HG03521 (cell line): Measurements from ENCODE around the gene CYREN.
A peak's percentile ranks its signal among the peaks of the same experiment; 100 is the strongest.
"Not testable (repeated sequence)": the region's sequence is repeated elsewhere in the genome, so short reads cannot be mapped to it uniquely, and the experiment has no call there.

Experiments used
- ATAC-seq: cut with Tn5 transposase; IDR thresholded peaks from one replicate; pipeline ENCODE4 v1.9.1; 2021; ENCODE audit warnings: mild to moderate bottlenecking, moderate library complexity; ENCODE audit not compliant: unreplicated experiment

The CYREN gene, protein sequence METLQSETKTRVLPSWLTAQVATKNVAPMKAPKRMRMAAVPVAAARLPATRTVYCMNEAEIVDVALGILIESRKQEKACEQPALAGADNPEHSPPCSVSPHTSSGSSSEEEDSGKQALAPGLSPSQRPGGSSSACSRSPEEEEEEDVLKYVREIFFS

DNA sequence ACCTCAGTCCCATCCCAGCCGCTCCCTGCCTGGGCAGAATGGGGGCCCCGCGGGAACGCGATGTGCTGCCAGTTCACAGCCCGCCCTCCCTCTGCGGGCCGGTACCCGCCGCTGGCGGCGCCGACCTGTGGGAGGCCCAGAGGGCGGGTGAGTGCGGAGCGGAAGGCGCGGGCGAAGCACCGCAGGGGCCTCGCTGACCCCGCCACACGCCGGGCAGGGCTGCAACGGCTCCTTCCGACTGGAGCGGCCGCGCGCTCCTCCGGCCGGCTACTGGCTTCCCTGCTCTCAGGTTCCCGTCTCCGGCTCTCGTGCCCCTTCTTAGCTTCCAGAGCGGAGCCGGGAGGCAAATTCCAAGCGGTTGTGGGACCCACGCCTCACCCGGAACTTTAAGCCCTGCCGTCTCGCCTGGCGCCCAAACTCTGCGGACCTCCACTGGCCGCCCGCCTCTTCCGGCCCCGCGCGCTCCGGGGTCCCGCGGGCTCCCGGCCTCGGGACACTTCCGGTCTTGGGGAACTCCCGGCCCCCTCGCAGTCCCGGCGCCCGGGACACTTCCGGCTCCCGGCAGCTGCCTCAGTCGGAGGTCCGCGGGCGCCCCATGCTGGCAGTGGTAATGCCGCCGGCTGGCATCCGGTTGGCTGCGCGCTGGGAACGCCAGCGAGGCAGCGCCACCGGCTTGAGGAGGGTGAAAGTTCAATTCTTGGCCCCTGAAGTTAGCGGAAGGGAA lies at the start of gene CYREN:
Gene CYREN, minus strand, starts transcription at position 434 of the 724 bp plus-strand sequence. CDS start 1,785 bp downstream, outside the sequence.
- ATAC-seq = peak; percentile 74

DNA sequence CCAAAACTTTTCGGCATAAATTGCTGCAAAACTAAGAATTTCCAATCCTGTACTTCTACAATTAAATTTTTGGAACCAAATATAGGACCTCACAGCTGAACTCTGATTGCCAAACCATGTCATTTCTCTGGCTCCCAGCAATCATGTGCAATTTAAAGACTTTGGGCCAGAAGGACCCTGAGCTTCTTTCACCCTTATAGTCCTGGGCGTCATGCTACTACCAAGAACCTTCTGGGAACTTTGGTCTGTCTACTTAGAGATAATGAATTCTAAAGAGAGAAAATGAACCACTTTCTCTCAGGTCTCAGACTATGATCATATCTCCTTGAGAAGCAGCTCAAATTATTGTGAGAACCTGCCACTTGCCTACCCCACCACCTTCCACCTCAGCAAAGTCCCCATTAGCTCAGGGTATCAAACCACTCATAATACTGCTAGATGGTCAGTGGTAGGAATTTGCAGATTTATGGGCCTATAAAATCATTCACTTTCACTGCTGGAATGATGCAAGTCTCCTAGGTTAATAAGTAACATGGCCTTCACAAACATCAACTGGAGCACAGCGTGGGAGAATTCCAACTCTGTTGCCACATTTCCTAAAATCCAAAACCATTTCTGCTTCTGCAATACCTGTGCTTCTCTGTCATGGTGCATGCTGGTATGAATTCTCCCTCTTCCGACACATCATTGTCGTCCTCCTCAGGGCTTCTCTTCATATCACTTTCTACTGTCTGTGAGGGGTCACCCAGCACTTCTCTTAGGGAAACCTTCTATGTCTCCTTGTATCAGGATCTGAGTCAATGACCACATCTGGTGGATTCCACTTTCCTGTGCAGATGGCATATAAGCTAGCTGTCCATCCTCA lies 47.4 kb upstream of the CYREN start:
- no peak for ATAC-seq

- ATAC-seq = no peak
Measured at GRCh38 chr7:135215698-135216097, 45.2 kb upstream of the CYREN start.

- no peak for ATAC-seq
Measured at GRCh38 chr7:135215180-135215579, 44.7 kb upstream of the CYREN start.

DNA sequence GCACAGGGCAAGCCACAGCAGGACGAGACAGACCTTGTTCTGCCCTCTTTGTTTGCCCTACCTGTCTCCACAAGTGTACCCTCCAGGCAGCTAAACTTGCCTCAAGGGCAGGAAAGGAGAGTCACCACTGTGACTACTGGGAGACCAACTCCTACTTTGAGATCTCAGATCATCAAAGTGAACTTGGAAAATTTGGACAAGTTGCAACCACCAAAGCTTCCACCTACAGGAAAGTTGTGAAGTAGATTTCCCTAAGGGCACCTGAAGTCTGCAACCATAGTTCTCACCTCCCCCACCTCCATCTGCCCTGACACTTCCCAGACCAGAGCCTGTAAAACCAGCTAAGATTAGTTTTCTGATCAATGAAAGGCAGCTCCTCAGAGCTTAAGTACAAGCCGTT lies 43.3 kb upstream of the CYREN start:
- ATAC-seq = no peak

- not testable (repeated sequence) for ATAC-seq
Measured at GRCh38 chr7:135211946-135212685, 41.6 kb upstream of the CYREN start.

GRCh38 chr7:135211179-135211945 lies 40.9 kb upstream of the CYREN start, which contains the start of gene WDR91:
TSS of gene WDR91 (minus strand) at chr7:135211526. CDS start at chr7:135211502, 24 bp downstream.
- peak; percentile 83 for ATAC-seq

DNA sequence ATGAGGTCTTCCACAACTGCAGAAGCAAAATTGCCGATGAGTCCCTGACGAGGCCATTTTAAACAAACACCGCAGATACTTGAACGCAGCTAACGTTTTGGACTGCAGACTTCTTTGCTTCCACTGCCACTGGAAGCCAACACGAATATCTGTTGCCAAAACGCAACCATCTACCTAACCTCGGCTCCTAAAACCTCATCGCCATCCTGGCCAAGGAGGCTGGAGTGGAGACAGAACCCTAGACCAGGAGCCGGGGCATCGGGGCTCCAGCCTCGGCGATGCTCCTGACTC lies 40.3 kb upstream of the CYREN start:
- no peak for ATAC-seq

DNA sequence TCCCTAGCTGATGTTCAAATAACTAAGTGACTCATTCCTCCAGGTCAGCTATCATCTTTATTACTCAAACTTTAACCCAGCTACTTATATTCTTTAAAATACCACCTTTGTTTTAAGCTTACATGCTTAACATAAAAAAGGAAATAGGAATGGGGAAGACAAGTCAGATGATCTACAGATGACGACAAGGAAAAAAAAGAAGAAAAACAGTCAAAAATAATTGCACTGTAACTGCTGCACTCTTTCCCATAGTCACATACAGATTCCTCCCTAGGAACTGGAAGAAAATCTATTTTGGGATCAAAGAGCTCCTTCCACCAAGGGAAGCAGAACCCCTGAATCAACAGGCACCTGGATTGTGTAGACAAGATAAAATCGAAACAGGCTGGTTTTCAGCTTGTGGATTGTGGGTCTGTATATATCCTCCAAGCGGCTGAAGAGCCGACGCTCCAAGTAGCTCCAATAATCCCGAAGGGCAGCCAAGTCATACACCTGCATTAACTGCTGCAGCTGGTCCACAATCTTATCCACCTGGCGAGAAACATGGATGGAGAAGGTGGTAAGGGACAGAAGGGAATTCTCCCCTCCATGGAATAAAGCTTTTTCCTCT lies 38.8 kb upstream of the CYREN start:
- no peak for ATAC-seq

DNA sequence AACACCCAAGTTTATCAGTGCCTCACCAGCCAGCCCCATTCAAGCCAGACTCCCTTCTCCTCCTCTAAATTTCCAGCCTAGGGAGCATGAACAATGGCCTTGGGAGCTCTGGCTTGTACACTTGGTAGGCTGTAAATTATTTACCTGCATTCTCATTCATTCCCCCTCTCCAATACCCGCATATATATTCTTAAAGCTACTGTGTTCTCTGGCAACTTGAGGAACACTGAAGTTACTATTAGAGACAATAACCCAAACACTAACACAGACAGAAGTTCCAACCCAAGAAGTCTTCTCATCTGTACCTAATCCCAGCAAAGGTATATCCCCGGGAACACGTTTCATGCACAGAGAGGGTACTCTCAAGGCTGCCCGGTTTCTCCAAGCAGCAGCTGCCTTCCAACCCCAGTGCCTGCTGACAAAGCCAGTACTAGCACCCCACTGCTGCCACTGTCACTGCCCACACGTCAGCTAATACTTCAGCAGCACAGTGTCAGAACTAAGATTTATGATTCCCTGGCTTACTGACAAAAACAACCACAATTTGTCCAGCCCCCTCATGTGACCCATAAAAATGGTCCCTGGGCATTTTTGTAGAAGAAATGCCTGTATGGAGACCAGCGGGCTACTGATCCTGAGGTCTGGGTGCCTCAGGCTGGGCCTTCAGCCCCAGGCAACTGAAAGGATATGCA lies 37.7 kb upstream of the CYREN start:
- ATAC-seq = no peak

DNA sequence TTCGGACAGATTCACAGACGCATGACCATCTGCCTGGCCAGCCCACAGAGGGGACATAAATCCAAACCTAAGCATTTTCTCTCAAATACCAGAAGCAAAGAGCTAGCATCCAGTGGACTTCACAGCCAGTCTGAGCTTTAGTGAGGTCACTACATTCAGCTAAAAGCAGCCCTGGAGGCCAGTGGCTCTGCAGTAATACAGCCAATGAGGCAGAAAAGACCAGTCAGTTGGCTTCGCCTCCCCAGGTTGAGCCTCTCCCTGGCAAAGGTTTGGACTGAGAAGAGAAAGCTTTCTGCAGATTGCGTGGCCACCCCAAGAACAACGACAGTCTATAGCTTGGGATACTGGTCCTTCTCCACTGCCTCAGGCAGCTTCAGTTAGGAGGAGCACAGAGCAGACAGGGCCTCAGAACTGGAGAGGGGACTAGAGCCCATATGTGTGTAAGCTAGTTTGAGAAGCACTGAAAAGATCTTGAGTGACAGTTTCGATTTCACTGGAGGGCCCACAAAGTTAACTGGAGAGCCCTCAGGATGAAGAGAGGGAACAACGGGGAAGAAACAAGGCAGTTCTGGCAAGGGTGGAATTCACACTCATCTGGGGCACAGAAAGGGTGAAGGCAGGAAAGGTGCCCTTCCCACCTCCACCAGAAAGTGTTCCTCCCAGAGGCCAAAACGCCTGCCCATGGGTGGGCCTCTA lies 37.0 kb upstream of the CYREN start:
- ATAC-seq = no peak

GRCh38 chr7:135206941-135207391 lies 36.5 kb upstream of the CYREN start:
- no peak for ATAC-seq

- ATAC-seq = no peak
Measured at GRCh38 chr7:135205850-135206249, 35.3 kb upstream of the CYREN start.

DNA sequence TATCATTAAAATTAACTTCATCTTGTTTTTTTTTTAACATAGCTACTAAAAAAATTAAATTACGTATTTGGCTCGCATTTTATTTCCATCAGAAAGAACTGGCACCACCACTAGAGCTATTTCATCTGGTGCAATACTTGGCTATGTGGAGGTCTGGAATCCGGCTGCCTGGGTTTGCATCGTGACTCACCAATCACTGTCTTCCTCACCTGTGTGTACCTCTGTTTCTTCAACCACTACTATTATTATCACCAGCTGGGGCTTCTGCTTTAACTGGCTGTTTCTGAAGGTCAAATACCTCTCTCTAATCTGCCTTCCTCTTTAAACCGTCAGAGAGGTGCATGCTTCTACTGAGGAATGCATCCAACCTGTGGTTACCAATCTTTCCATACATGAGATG lies 34.4 kb upstream of the CYREN start:
- ATAC-seq = no peak

- ATAC-seq = no peak
Measured at GRCh38 chr7:135204341-135204749, 33.8 kb upstream of the CYREN start.

- no peak for ATAC-seq
Measured at GRCh38 chr7:135201350-135201749, 30.8 kb upstream of the CYREN start.

DNA sequence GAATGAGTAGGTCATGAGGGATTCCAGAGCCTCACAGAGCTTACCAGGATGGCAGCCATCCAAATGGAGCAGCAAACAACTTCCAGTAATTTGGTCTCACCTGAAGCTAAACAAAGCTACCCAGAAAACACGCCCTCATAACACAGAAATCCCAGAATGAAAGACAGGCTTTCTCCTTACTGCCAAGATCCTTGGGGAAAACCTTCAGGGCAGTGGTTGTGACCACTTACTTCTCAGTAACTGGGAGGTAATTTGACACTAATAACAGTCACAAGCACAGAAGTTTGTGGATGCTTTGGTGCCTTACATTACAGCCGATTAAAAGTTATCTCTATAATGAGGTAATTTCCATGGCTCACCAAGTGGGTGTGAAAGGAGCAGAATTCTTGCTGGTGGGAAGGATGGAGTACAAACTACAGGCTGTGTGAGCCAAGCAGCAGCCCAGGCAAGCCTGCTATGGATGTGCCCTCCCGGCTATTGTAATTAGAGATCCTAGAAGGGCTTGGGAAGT lies 30.4 kb upstream of the CYREN start:
- no peak for ATAC-seq

GRCh38 chr7:135199439-135199838 lies 28.9 kb upstream of the CYREN start:
- ATAC-seq = no peak
